SK-N-MC (cell line): ENCODE measurements around the gene RBP7.

Experiments used
- EZH2 ChIP-seq: fragments of 200-600 bp; sonication (generic); IDR thresholded peaks from one replicate; pipeline ENCODE4 v1.6.1; 2017; ENCODE audit warnings: antibody characterized with exemption
- POLR2AphosphoS5 ChIP-seq: IDR thresholded peaks from 2 replicates; pipeline ENCODE4 v1.6.1; 2012; ENCODE audit warnings: mild to moderate bottlenecking, low read depth, low read length, borderline replicate concordance

- TF ChIP-seq EZH2 (no peak), POLR2AphosphoS5 (no peak)
Measured at GRCh38 chr1:10014016-10014415, 17.0 kb downstream of the RBP7 start.
